Gastrocnemius medialis (tissue), 4 donors: ENCODE data around the gene TARS3. TPM values are rescaled to one million over a fixed set of nuclear protein-coding genes. Genes with fewer than 3 reads are reported as not detected.

Experiments
- ATAC-seq, 2 donors: fragments of 150-250 bp; one replicate each; pipeline ENCODE4 v1.9.1; 2016
- DNase-seq, 2 donors: peaks; one replicate each; pipeline ENCODE4 v3.0.0-alpha.2; 2019
- H3K27ac ChIP-seq, 4 donors: fragments of 200-600 bp; sonication (generic); 1 replicate in 1 of 4; 2 replicates in 3 of 4; pipeline ENCODE4 v1.5.1; 2016 to 2018; ENCODE audit warnings: mild to moderate bottlenecking in 2 of 4, moderate library complexity in 1 of 4
- H3K27me3 ChIP-seq, 3 donors: fragments of 200-600 bp; sonication (generic) in 2 of 3; 1 replicate in 1 of 3; 2 replicates in 2 of 3; pipeline versions ENCODE4 v1.5.1 to v1.6.0; 2016 to 2019; ENCODE audit warnings: mild to moderate bottlenecking in 1 of 3, moderate library complexity in 1 of 3
- H3K36me3 ChIP-seq, 2 donors: fragments of 200-600 bp; sonication (generic) in 1 of 2; one replicate each; pipeline ENCODE4 v1.5.1; 2017 to 2018
- H3K4me1 ChIP-seq, 2 donors: fragments of 200-600 bp; sonication (generic) in 1 of 2; one replicate each; pipeline ENCODE4 v1.5.1; 2016 to 2017; ENCODE audit warnings: mild to moderate bottlenecking in 2 of 2
- H3K4me3 ChIP-seq, 4 donors: fragments of 200-600 bp; sonication (generic) in 3 of 4; 1 replicate in 1 of 4; 2 replicates in 3 of 4; pipeline ENCODE4 v1.5.1; 2016 to 2019; ENCODE audit warnings: mild to moderate bottlenecking in 2 of 4
- H3K9me3 ChIP-seq, 3 donors: fragments of 200-600 bp; sonication (generic) in 2 of 3; 1 replicate in 1 of 3; 2 replicates in 2 of 3; pipeline ENCODE4 v1.5.1; 2016 to 2019
- POLR2A ChIP-seq, 2 donors: fragments of 450-650 bp; IDR thresholded peaks; one replicate each; pipeline ENCODE4 v1.6.1; 2017; ENCODE audit warnings: antibody characterized with exemption in 2 of 2, mild to moderate bottlenecking in 2 of 2, moderate library complexity in 2 of 2
- in situ Hi-C, 4 donors: fragments of 200-750 bp; cut with MboI; loops; one replicate each; pipeline versions ENCODE4 v1.15.0 to v1.8.0; 2017; ENCODE audit warnings: low sequenced_read_pairs in 4 of 4
- intact Hi-C: fragments of 100-400 bp; cut with DNase I; formaldehyde crosslinking; loops from one replicate; pipeline ENCODE4 v1.15.1; 2023; ENCODE audit warnings: low total_unique reads
- total RNA-seq, 4 donors: library from RNA; depleted of rRNA; stranded (reverse); fragments of >200 nt; gene quantifications; one replicate each; pipeline versions ENCODE4 v1.1.0 to v1.2.3, GENCODE V29; 2016
- TF ChIP-seq, protein P1 (sequence below), 5 experiments: fragments of 450-650 bp in 3 of 5; fragments of 200-600 bp in 2 of 5; sonication (generic) in 2 of 5; IDR thresholded peaks in 4 of 5; conservative IDR thresholded peaks in 1 of 5; 1 replicate in 4 of 5; 2 replicates in 1 of 5; pipeline ENCODE4 v1.5.1; 2016 to 2019; ENCODE audit warnings: antibody characterized with exemption in 5 of 5, mild to moderate bottlenecking in 3 of 5, moderate library complexity in 3 of 5

The TARS3 gene
- total RNA-seq, 4 donors from 2014 or later, result 38.3 to 69.9 (median 55.4) TPM

DNA sequence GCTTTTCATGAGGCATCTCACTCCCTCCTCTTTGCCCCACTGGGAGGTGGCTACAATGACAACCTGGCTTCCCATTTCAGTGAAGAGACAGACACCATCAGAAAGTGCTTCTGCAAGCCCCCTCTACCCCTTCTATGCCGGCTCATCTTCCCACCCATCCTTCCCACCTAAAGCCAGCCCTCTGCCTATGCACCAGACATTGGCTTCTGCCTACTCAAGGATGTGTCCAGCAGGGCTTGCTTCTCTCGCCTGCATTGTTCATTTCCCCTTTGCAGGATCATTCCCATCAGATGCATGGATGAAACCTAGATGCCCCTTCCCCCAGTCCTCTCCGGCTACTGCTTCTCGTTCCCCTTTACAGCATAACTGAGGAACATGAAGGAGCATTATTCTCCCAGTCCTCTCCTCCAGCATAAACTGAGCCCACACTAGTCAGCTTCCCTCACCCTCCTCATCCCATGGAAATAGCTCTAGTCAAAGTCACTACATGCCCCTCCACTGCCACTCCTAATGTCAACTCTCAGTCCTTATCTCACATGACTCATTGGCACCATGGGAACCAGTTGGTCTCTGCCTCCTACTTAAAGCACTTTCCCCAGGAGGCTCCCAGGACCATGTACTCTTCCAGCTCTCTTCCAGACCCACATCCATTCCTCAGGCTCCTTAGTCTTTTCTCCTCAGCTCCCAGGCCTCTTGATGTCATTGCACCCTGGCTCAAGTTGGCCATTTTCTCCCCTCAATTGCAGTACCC is 120.0 kb downstream of the TARS3 start:
- H3K4me1 ChIP-seq, result peaks cover 4 to 10% of the 10 kb centered on the region in 2 donors
- H3K27me3 ChIP-seq, result no peaks in the 10 kb centered on the region
- no peaks in the 10 kb centered on the region for H3K9me3 ChIP-seq
- no peak for DNase-seq
- in situ Hi-C loops (no loop called here), intact Hi-C loops (no loop called here)
- no peak for TF ChIP-seq POLR2A (IDR thresholded peaks at IDR 0.05)
- TF ChIP-seq, protein P1, sequence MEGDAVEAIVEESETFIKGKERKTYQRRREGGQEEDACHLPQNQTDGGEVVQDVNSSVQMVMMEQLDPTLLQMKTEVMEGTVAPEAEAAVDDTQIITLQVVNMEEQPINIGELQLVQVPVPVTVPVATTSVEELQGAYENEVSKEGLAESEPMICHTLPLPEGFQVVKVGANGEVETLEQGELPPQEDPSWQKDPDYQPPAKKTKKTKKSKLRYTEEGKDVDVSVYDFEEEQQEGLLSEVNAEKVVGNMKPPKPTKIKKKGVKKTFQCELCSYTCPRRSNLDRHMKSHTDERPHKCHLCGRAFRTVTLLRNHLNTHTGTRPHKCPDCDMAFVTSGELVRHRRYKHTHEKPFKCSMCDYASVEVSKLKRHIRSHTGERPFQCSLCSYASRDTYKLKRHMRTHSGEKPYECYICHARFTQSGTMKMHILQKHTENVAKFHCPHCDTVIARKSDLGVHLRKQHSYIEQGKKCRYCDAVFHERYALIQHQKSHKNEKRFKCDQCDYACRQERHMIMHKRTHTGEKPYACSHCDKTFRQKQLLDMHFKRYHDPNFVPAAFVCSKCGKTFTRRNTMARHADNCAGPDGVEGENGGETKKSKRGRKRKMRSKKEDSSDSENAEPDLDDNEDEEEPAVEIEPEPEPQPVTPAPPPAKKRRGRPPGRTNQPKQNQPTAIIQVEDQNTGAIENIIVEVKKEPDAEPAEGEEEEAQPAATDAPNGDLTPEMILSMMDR (IDR thresholded peaks at IDR 0.05 in 4 of 5, conservative IDR thresholded peaks at IDR 0.05 in 1 of 5), result no peak
- H3K36me3 ChIP-seq, result no peaks in the 10 kb centered on the region
- no peak for ATAC-seq
- no peak overlapping the region for H3K27ac ChIP-seq
- H3K4me3 ChIP-seq, result no peak overlapping the region

Other genes with a start within 250 kb of the TARS3 start
- 10 to 100 TPM; 12.8 to 46.0 (median 23.6) TPM for gene PCSK6, start 234.8 kb downstream of the TARS3 start, total RNA-seq
- gene TM2D3, start 72.1 kb downstream of the TARS3 start, total RNA-seq, result 100 to 1,000 TPM in 1 of 4 donors, 10 to 100 TPM in 3; 41.5 to 101 (median 51.9) TPM
- gene OR4F6, start 79.0 kb upstream of the TARS3 start, total RNA-seq, result not detected
- gene OR4F15, start 87.7 kb upstream of the TARS3 start, total RNA-seq, result not detected